ENCODE measurements around the gene CHMP1B.

Gene CHMP1B

DNA sequence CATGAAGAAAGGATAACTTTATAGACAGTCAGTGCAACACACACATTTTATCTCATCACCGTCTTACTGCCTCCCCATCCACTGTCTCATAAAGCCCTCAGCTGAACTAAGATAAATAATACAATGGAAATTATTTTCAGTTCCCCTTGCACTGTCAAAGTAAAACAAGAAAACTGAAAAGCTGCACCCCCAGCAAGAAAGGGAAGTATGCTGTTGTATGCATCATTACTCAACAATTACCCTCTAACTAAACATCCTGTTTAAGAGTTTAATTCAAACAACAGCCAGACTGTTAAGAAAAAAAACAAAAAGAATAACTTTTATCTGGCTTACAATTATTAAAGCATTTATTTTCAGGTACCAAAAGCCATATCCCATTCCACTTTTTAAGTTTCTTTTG is 31.9 kb downstream of the CHMP1B start:
- Mint-ChIP-seq H3K9me3 (no peaks in the 10 kb centered on the region), H3K27me3 (ENCODE audit: low read depth) (no peaks in the 10 kb centered on the region), H3K36me3 (ENCODE audit: low read depth) (peaks cover 31% of the 10 kb centered on the region), H3K27ac (no peak overlapping the region), H3K4me3 (no peak overlapping the region), H3K4me1 (no peaks in the 10 kb centered on the region)
- TF ChIP-seq, protein P1, sequence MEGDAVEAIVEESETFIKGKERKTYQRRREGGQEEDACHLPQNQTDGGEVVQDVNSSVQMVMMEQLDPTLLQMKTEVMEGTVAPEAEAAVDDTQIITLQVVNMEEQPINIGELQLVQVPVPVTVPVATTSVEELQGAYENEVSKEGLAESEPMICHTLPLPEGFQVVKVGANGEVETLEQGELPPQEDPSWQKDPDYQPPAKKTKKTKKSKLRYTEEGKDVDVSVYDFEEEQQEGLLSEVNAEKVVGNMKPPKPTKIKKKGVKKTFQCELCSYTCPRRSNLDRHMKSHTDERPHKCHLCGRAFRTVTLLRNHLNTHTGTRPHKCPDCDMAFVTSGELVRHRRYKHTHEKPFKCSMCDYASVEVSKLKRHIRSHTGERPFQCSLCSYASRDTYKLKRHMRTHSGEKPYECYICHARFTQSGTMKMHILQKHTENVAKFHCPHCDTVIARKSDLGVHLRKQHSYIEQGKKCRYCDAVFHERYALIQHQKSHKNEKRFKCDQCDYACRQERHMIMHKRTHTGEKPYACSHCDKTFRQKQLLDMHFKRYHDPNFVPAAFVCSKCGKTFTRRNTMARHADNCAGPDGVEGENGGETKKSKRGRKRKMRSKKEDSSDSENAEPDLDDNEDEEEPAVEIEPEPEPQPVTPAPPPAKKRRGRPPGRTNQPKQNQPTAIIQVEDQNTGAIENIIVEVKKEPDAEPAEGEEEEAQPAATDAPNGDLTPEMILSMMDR (IDR thresholded peaks at IDR 0.05; ENCODE audit: unreplicated experiment in 3 of 3), result no peak

- no peak overlapping the region for H3K27ac Mint-ChIP-seq
These were observed 33.3 kb downstream of the CHMP1B start for GRCh38 chr18:11884396-11885030.

GRCh38 chr18:11885278-11885947 is 34.2 kb downstream of the CHMP1B start:
- H3K27me3 Mint-ChIP-seq (ENCODE audit: low read depth), result no peaks in the 10 kb centered on the region
- no peaks in the 10 kb centered on the region for H3K4me1 Mint-ChIP-seq
- no peaks in the 10 kb centered on the region for H3K9me3 Mint-ChIP-seq
- H3K4me3 Mint-ChIP-seq, result no peak overlapping the region
- TF ChIP-seq, protein P1 (IDR thresholded peaks at IDR 0.05; ENCODE audit: unreplicated experiment in 3 of 3), result no peak
- H3K36me3 Mint-ChIP-seq (ENCODE audit: low read depth), result peaks cover 45% of the 10 kb centered on the region
- H3K27ac Mint-ChIP-seq, result peak overlapping the region in 1 of 3 experiments; percentile 34

More at GRCh38 chr18:11884396-11885030, 33.3 kb downstream of the CHMP1B start:
- TF ChIP-seq, protein P1 (IDR thresholded peaks at IDR 0.05; ENCODE audit: unreplicated experiment in 3 of 3), result no peak
- Mint-ChIP-seq H3K27me3 (ENCODE audit: low read depth) (no peaks in the 10 kb centered on the region), H3K4me1 (no peaks in the 10 kb centered on the region), H3K4me3 (no peak overlapping the region), H3K36me3 (ENCODE audit: low read depth) (peaks cover 41% of the 10 kb centered on the region), H3K9me3 (no peaks in the 10 kb centered on the region)

DNA sequence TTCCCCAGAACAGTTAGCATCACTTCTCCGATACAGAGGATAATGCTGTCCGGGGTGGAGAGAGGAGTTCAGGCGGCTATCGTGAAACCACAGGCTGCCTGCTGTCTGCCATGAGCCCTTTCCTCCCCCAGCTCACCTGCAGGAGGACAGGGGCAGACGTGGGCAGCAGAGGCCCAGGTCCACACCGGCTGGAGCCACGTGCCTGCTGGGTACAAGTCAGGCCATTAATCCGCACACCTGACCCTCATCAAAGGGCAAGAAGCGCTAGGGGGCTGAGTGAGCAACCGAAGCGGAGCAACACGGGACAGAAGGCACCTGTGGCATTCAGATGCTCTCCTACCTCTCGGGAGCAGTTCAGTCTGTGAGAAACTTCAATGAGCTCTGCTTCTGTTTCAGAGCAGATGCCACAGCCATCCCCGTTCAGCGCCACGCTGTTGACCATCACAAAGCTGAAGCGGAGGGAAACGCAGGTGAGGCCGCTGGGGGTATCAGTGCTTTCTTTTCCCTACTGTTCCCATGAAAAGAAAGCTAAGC is 35.4 kb downstream of the CHMP1B start:
- Mint-ChIP-seq H3K27me3 (ENCODE audit: low read depth) (no peaks in the 10 kb centered on the region), H3K27ac (no peak overlapping the region), H3K4me1 (no peaks in the 10 kb centered on the region), H3K36me3 (ENCODE audit: low read depth) (peaks cover 47% of the 10 kb centered on the region), H3K4me3 (no peak overlapping the region), H3K9me3 (no peaks in the 10 kb centered on the region)
- TF ChIP-seq, protein P1 (IDR thresholded peaks at IDR 0.05; ENCODE audit: unreplicated experiment in 3 of 3), result no peak

DNA sequence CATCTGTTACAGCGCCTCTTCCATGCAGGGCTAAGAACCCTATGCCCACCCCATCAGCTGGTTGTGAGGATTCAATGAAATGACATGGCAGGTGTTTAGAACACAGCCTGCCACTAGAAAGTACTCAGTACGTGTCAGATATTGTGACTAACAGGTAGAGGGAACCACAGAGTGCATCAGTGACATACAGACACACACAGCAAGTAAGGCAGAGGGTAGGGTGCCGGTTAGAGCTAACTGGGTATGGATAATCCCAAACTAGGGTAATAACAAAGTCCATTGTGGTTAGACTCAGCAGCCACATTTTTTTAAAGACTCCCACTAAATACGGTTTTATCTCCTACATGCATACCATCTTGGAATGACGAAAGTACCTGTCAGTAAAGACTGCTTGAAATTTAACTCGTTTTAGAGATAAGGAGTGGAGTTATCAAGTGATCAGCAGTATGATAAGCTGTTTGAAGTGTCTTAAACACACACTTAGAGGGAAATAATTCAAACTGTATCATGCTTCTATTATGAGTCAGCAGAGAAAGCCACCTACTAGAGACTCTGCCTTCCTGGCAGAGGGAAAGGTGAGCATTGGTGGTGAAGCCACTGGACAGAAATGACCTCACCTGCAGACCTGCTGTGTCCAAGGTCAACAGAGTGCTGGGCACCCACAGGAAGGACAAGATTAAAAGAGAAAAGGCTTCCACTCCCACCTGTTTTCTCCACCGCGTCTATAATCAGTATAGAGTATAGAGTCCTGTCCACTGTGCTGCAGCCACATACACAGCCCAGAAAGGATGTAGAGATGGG is 36.3 kb downstream of the CHMP1B start:
- H3K9me3 Mint-ChIP-seq, result no peaks in the 10 kb centered on the region
- no peaks in the 10 kb centered on the region for H3K27me3 Mint-ChIP-seq (ENCODE audit: low read depth)
- H3K4me3 Mint-ChIP-seq, result no peak overlapping the region
- H3K36me3 Mint-ChIP-seq (ENCODE audit: low read depth), result peaks cover 47% of the 10 kb centered on the region
- H3K4me1 Mint-ChIP-seq, result no peaks in the 10 kb centered on the region
- H3K27ac Mint-ChIP-seq, result no peak overlapping the region
- TF ChIP-seq, protein P1 (IDR thresholded peaks at IDR 0.05; ENCODE audit: unreplicated experiment in 3 of 3), result no peak

Data from nephron (organoid).